ENCODE results near the gene FMN1.

DNA sequence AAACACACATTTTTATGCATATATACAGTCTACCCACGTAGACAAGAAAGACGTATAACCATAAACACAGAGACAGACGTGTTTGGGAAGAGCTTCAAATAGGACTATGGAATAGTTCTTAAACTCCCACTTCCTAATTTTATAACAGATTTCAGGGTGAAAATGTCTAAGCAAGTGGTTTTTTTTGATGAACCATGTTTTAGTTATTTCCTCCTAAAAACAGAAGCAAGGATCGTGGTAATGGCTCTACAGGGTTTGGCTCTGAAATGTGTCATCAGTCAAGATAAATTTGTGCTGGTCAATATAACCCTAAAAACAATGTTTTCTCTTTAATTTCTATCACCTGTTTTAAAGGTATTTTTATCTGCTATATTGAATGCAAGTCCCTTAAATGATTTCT is 58.2 kb downstream of the FMN1 start:
- TF ChIP-seq, protein P1, sequence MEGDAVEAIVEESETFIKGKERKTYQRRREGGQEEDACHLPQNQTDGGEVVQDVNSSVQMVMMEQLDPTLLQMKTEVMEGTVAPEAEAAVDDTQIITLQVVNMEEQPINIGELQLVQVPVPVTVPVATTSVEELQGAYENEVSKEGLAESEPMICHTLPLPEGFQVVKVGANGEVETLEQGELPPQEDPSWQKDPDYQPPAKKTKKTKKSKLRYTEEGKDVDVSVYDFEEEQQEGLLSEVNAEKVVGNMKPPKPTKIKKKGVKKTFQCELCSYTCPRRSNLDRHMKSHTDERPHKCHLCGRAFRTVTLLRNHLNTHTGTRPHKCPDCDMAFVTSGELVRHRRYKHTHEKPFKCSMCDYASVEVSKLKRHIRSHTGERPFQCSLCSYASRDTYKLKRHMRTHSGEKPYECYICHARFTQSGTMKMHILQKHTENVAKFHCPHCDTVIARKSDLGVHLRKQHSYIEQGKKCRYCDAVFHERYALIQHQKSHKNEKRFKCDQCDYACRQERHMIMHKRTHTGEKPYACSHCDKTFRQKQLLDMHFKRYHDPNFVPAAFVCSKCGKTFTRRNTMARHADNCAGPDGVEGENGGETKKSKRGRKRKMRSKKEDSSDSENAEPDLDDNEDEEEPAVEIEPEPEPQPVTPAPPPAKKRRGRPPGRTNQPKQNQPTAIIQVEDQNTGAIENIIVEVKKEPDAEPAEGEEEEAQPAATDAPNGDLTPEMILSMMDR (IDR thresholded peaks at IDR 0.05 in 2 of 3, conservative IDR thresholded peaks at IDR 0.05 in 1 of 3; ENCODE audit: control insufficient read depth in 2 of 3, extremely low read depth in 1 of 3, insufficient read depth in 1 of 3, low read depth in 3 of 3, low read length in 3 of 3): no peak
- TF ChIP-seq POLR2AphosphoS5 (IDR thresholded peaks at IDR 0.05; ENCODE audit: low read length) (no peak), MYC (IDR thresholded peaks at IDR 0.05; ENCODE audit: insufficient read depth, insufficient read length, insufficient replicate concordance, low read length, severe bottlenecking) (no peak), EGR1 (IDR thresholded peaks at IDR 0.05; ENCODE audit: borderline replicate concordance in 1 of 2, low read depth in 2 of 2, low read length in 2 of 2) (no peak), TAF1 (IDR thresholded peaks at IDR 0.05; ENCODE audit: borderline replicate concordance, low read depth, low read length) (no peak), RAD21 (IDR thresholded peaks at IDR 0.05; ENCODE audit: insufficient read depth, low read depth, low read length) (no peak)

Measured in GM12878 (cell line).